DMS 273 (cell line): ENCODE data around the gene PLEKHJ1.

ENCODE experiments used
- DNase-seq: peaks from one replicate; lab custom pipeline; 2025; ENCODE audit not compliant: unreplicated experiment; lab: John Stamatoyannopoulos, UW

Gene PLEKHJ1

DNA sequence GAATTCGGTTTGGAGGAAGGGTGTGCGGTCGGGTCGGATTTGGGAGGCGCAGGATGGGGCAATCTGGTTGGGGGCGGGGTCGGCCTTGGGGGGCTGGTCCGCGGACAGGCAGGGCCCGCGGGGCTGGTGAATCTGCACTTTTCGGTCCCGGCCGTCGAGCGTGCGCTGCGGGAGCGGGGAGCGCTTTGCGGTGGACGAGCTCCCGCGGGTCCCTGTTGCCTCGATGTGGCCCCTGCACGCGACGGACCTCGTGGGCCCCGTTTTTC lies 34.0 kb upstream of the PLEKHJ1 start:
- peak; percentile 49 for DNase-seq

DNA sequence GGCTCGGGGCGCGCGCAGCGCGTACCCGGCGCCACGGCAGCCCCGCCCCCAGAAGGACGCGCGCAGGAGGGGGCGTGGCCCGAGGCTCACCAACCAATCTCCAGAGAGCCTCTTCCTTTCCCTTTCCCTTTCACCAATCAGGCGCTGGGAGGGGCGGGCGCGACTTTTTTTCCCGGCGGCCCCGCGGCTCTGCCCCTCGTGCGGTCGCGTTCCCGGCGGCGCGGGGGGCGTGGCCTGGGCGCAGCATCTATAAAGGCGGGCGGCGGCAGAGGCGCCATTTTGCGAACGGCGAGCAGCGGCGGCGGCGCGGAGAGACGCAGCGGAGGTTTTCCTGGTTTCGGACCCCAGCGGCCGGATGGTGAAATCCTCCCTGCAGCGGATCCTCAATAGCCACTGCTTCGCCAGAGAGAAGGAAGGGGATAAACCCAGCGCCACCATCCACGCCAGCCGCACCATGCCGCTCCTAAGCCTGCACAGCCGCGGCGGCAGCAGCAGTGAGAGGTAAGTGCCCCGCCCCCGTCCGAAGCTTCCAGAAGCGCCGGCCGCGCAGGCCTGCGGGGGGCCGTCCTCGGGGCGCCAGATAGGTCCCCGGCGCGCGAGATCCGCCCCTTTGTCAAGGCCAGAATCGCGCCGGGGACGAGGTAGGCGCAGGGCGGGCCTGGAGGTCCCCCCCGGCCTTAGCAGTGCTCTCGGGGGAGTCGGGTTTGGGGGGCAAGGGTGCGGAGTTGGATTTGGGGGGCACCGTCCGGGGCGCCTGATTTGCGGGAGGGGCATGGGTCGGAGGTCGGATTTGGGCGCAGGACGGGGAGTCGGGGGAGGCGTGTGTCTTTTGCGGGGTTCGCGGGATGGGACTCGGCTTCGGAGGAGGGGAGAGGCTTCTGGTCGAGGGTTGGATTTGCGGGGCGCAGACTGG lies 33.4 kb upstream of the PLEKHJ1 start:
- DNase-seq, result peak; percentile 98

DNA sequence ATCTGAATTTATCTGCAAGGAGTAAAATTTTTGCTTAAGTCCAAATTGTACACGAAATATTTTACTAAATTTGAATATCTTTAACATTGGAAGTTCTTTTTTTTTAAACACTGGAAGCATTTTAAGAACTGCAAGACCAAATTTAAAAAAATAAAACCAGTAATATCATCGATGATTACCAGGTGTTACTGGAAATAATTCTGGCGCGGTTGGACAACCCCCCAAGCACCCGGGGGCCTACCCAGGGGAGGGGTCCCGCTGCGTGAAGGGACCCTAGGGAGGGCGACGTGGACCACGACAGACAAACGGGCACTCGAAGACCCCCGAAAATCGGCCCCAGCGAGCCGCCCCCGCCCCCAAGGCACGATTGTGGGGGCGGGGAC lies 32.7 kb upstream of the PLEKHJ1 start:
- no peak for DNase-seq

DNA sequence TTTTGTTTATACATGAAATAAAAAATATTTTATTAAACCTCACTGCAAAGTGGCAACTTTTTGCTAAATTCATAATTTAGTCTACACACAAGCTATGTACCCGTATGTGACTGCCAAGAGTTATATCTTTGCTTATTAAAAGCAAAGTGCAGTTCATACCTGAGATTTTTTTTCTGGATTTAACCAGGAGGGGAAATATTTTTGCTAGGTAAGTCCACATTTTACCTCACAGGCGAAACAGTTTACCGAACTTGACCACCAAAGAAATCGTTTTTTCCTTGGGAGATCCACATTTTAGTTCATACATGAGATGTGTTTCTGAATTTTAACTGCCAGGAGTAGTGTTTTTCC lies 32.3 kb upstream of the PLEKHJ1 start:
- no peak for DNase-seq

DNA sequence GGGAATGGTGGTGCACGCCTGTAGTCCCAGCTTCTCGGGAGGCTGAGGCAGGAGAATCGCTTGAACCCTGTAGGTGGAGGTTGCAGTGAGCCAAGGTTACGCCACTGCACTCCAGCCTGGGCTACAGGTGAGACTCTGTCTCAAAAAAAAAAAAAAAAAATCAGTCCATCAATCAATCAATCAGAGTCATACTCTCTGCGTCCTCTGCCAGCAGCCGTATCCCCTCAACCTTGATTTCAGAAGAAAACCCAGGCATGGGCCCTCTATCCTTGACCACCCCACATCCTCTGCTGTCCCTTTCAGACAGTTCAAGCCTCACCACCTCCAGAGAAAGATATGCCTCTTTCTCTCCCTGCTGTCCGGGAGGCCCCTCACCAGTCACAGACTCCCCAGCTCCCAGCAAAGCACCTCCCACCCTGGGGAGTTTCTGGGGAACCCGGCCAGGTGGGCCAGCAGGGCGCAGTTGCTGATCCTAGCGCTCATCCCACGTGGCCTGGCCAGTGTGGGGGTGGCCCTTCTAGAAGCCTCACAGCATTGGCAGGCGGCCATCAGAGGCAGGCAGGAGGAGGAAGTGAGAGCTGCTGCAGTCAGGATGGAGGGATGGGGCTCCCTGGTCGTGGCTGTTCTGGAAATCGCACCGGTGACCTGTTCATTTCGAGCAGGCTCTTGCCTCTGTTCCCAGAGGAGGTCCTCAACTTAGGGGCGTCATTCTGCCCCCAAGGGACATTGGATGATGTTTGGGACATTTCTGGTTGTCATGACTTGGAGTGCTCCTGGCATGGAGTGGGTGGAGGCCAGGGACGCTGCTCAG lies 30.3 kb upstream of the PLEKHJ1 start:
- DNase-seq, result peak; percentile 65

DNA sequence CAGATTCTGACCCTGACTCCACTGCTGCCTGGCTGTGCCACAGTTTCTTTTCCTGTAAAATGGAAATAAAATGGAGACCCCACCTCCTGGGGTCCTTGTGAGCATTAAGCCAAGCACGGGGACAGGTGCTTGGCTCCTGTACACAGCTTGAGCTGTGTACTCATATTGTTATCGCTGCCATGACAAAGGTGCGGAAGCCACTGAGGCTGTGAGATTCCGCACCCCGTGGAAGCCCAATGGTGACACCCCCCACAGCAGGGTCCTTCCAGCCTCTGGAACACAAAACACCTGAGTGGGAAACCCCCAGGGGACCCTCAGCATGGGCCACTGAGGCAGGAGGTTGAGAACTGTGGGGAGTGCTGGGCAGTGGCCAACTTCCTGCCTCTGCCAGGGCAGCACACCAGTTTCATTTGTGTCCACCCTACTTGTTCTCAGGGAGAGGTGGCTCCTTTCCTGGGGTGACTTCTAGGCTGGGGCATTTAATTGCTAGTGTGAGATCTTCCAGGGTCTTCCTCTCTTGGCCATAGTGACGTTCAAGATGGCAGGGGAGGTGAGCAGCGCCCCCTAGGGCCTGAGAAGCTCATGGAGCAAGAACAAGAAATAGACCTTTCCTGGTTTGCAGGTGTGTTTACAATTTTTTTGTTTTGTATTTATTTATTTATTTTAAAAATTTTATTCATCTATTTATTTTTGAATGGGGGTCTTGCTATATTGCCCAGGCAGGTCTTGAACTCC lies 25.5 kb upstream of the PLEKHJ1 start:
- DNase-seq, result peak; percentile 54

DNA sequence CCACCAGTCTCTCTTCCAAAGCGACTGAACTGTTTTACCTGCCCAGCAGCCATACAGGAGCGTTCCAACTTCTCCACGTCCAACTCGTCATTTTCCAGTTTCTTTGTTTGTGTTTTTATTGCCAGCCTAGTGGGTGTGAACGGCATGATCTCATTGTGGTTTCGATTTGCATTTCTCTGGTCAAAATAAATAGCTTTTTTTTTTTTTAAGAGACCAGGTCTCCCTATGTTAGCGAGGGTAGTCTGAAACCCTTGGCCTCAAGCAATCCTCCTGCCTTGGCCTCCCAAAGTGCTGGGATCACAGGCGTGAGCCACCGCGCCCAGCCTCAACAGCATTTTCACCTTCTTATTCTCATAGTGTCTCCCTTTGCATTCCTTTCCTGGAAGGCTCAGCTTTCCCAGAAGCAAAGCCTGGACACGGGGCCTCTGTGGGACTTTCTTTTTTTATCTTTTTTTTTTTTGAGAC lies 24.2 kb upstream of the PLEKHJ1 start:
- DNase-seq, result no peak

DNA sequence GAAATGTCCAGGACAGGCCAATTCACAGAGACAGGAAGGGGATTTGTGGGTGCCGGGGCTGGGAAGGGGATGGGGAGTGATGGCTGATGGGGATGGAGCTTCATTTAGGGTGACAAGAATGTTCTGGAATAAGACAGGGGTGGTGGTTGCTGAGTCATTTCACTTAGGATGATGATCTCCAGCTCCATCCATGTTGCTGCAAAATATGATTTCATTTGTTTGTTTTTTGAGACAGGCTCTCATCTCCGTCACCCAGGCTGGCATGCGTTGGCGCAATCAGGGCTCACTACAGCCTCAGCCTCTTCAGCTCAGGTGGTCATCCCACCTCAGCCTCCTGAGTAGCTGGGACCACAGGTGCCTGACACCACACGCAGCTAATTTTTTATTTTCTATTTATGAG lies 23.2 kb upstream of the PLEKHJ1 start:
- no peak for DNase-seq

DNA sequence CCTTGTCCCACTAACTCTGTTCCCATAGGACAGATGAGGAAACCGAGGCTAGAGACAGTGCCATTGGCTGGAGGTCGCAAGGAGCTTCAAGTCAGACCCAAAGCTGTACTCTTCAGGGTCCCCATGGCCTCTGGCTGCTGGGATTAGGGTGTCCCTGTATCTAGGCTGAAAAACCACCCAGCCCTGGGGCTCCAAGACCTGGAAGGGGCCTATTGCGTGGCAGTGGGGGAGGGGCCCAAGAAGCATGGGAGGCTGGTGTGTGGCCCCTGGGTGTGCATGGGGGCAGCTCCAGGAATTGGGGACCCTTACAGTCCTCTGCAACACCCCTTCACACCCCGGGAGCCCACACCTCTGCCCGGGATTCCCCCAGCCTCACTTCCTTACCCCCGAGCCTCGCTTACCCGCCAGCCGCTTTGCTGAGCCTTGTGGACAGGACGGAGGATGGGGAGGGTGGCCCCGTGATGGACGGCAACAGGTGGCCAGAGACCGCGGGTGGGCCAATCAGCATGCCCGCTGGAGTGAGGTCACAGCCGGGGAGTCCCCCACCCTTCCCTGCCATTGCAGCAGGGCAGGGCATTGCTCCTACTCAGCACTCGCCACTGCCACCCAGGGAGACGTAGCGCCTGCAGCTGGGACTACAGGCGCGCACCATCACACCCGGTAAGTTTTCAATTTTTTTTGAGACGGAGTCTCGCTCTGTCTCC lies 20.0 kb upstream of the PLEKHJ1 start, which contains the start of gene JSRP1:
Gene JSRP1, minus strand, starts transcription at position 436 of the 704 bp plus-strand sequence. CDS start 1,103 bp downstream, outside the sequence.
- no peak for DNase-seq

DNA sequence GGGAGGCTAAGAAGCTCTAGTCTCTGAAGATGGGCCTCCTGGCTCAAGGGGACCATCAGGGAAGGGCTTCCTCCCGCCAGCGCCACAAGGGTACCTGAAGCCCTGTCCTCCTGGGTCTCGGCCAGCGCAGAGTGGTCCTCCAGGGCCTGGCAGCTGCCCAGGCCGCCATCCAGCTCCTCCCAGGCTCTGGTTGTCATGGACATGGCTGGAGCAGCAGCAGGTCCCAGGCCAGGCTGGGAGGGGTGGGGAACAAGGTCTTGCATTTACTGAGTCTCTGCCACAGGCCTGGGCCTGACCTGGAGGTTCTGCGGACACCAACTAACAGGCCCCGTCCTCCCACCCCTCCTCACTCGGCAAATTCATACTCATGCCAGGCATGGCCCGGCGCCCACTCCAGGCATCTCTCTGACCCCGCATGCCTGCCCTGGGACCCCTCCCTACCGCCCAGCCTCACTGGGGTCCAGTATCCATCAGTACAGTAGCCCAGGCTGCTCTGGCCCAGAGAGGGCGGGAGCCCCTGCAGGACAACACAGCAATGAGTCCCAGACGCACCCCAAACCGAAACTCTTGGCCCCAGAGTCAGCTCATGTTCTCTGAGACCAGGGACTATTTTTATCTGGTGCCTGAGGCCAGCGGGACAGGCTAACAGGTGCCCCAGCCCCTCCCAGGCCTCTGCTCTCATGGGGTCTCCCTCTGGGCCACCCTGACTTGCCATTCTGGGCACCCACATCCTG lies 19.1 kb upstream of the PLEKHJ1 start:
- DNase-seq, result no peak

DNA sequence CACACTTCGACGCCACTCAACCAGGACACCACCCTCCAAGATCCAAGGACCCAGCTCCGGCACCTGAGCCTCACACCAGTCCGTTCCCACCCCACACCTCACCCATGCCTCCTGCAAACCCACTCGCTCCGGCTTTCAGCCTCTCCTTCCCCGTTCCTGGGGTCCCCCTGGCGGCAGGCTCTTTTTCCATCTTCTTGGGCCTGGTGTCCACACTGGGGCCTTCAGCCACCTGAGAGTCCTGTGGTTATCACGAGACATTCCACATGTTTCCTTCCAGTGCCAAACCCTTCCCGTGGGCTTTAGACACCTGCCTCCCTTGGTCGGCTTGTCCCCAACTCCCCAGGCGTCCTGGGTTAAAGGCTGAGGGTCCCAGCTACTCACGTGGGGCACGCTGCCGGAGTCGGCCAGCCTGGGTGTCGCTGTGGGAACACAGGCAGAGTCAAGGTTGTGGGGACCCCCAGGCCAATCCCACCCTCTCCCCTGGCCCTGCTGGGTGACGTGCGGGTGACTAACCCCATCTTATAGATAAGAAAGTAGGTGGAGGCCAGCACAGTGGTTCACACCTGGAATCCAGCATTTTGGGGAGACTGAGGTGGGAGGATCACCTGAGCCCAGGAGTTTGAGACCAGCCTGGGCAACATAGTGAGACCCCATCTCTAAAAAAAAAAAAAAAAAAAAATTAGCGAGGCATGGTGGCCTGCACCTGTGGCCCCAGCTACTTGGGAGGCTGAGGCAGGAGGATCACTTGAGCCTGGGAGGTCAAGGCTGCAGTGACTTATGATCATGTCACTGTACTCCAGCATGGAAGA lies 18.1 kb upstream of the PLEKHJ1 start:
- peak; percentile 62 for DNase-seq

DNA sequence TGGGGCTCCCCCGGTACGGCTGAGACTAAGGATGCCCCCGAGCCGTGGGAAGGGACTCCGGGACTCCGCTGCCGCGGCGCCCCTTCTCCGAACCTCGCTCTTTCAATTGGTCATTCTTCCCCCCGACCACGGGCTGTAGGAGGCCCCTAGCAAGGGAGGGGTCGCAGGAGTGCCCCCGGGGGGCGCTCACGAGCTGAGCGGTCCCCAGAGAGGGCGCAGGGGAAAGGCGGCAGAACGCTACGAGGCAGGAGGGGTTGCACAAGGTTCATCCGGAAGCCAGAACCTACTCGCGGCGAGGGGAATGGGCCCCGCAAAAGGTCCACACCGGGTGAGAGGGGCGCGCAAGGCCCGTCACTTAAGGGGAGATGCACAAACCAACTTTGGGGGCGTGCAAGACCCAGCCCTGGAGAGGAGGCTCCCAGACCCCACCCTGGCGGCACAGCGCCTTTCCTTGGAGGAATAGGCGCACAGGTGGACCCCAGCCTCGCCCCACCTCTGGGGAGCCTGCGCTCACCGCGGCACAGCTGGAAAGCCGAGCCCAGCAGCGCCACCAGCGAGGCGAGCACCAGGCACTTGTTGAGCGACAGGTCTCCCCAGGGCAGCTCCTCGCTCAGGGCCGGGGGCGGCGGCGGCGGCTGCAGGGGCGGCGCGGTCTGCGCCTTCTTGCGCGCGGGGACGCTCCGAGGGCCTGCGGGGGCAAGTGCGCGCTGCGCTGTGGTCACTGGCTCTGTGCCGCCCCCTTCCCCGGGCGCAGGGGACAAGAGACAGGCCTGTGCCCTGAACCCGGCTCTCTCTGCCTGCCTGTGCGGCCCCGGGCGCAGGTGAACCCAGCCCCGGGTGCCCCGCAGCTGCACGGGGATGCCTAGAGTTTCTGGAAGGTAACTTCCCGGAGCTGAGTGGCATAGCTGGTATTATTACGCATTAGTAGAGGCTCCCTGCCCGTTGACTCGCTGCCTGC lies 17.3 kb upstream of the PLEKHJ1 start:
- peak; percentile 65 for DNase-seq

DNA sequence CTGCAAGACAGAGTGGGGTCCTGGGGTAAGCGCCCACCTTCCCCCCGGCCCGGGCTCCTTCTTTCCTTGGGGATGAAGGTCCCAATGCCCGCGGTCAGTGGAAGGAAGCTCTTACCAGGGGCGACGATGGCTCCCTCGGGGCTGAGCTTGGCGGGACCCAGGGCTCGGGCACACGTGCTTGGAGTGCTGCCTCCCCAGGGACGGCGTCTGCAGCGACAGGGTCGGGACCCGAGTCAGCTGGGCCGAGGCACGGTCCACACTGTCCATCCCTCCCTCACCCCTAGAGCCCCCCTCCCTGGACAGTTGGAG lies 16.6 kb upstream of the PLEKHJ1 start:
- no peak for DNase-seq

DNA sequence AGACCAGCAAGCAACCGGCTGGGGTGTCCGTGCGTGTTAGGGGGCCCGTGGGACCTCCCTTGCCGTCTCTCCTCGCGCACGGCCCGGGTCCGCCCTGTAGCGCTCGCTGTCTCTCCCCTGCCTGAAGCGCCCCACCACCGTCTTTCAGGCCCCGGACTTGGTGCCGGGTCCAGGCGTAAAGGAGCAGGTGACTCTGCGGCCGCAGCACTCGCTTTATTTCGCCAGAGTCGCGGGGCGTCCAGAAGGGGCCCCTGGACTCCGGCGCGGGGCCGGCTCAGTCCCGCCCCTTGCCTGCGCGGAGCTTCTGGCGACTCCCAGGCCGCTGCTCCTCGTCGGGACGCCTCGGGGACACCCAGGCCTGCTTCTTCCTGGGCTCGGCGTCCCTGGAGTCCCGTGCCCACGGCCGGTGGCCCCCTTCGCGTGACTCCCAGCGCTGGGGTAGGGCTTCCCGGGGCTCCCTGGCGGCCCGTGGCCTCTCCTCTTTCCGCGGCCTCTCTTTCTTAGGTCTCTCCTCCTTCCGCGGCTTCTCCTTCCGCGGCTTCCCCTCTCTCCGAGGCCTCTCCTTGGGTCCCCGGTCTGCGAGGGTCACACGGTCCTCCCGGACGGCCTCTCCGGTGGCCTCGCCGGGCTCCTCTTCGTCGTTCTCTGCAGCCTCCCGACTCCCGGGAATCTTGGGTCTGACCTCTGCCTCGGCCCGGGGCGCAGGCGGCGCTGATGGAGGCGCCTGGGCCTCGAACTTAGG lies 16.1 kb upstream of the PLEKHJ1 start:
- no peak for DNase-seq

DNA sequence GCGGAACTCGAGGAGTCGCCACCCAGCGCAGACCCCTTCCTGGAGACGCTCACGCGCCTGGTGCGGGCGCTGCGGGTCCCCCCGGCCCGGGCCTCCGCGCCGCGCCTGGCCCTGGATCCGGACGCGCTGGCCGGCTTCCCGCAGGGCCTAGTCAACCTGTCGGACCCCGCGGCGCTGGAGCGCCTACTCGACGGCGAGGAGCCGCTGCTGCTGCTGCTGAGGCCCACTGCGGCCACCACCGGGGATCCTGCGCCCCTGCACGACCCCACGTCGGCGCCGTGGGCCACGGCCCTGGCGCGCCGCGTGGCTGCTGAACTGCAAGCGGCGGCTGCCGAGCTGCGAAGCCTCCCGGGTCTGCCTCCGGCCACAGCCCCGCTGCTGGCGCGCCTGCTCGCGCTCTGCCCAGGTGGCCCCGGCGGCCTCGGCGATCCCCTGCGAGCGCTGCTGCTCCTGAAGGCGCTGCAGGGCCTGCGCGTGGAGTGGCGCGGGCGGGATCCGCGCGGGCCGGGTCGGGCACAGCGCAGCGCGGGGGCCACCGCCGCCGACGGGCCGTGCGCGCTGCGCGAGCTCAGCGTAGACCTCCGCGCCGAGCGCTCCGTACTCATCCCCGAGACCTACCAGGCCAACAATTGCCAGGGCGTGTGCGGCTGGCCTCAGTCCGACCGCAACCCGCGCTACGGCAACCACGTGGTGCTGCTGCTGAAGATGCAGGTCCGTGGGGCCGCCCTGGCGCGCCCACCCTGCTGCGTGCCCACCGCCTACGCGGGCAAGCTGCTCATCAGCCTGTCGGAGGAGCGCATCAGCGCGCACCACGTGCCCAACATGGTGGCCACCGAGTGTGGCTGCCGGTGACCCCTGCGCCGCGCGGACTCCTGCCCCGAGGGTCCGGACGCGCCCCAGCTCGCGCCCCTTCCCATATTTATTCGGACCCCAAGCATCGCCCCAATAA lies 15.3 kb upstream of the PLEKHJ1 start:
- DNase-seq, result peak; percentile 68

DNA sequence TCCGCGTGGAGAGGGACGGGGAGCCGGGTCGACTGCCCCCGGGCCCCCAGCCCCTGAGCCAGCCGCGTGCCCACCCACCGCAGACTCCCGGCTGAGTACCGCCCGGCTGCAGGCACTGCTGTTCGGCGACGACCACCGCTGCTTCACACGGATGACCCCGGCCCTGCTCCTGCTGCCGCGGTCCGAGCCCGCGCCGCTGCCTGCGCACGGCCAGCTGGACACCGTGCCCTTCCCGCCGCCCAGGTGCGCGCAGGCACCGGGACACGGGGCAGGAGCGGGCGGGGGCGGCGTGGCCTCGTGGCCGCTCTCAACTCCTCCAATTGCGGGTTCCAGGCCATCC lies 14.6 kb upstream of the PLEKHJ1 start:
- DNase-seq, result no peak
